Right renal cortex interstitium (tissue), 3 donors: ENCODE data around the gene CLNK. TPM values are rescaled to one million over a fixed set of nuclear protein-coding genes. Genes with fewer than 3 reads are reported as not detected.
A peak's percentile ranks its signal among the peaks of the same experiment; 100 is the strongest.

Source experiments
- DNase-seq, 3 donors: peaks; one replicate each; pipeline ENCODE4 v3.0.0-alpha.2; 2013; ENCODE audit warnings: low read depth in 3 of 3, low spot score in 2 of 3
- polyA plus RNA-seq, 3 donors: library from polyadenylated mRNA; unstranded; fragments of 120-200 nt; gene quantifications; one replicate each; pipeline ENCODE4 v1.2.1, GENCODE V29; 2013; ENCODE audit not compliant: insufficient read length in 3 of 3

CLNK gene
- polyA plus RNA-seq, 3 donors: 0.44 to 1.1 (median 1.1) TPM

DNA sequence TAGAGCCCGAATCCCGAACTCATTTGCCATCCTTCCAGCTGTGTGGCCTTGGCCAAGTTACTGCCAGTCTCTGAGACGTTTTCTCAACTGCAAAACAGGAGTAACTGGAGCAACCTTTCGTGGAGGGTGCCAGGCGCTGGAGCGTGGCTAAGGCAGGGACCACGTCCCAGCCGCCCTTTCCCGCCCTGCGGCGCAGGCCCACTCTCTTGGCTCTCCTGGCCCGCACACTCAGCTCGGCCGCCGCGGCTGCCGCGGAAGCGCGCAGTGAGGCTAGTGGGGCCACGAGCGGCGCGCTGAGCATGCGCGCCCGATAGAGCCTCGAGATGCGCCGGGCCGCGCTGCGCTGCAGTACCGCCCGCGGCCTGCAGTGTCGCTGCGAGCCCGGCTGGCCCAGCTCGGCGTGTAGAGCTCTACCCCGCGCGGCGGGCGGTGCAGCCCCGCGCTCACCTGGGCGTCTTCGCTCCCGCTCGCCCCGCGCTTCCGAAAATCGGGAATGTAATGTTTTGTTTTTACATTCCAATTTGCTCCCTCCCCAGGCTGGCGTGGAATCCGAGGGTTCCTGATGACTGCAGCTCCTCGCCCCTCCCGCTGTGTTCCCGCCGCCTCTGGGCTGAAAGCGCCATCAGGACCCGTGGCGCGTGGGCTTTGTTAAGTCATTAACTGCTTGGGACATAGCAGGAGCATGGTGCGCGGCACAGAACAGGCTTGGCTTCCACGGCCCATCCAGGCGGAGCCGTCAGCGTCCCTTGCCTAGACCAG is 223.3 kb downstream of the CLNK start:
- DNase-seq: peak; percentile 47 to 71 (median 64)

DNA sequence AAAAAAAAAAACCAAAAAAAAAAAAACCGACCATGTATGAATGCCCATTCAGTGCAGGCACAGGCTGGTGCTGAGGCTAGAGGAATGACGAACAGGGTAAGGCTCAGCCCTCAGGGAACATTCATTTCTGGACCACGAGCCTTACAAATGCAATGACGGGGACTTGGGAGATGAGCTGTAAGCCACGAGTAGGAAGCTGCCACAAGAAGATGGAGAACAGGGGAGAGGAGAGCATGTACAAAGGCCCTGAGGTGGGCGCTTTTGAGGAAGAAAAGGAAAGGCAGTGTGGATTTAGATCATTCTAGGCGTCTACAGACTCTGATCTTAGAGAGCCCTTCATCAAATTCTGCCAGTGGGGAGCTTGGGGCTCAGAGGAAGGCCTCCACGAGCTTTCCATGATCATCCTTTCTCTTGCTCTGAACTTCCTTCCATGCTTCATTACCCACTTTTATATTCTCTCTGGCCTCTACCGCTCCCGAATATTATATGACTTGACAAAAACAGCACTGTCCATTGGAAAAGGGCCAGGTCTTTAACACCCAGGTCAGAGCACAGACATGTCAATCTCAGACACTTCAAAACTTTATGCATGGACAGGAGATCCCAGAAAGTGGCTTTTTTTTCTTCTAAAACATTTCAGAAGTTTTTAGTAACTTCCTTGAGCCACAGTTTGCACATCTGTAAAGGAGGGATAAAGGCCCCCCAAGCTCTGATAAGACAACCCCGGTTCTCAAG is 224.1 kb downstream of the CLNK start:
- DNase-seq: no peak

- no peak for DNase-seq
Observed at GRCh38 chr4:10459305-10459704, 225.3 kb downstream of the CLNK start.

GRCh38 chr4:10458177-10458576 is 226.4 kb downstream of the CLNK start:
- DNase-seq: no peak

- peak; percentile 38 to 72 (median 57) for DNase-seq
Observed at GRCh38 chr4:10457255-10457801, 227.2 kb downstream of the CLNK start, which contains the start of gene ZNF518B. ZNF518B (minus strand) TSS chr4:10457426; CDS start chr4:10446328, 11,098 bp downstream.

- peak in 1 of 3 donors; percentile 23 for DNase-seq
Observed at GRCh38 chr4:10456595-10457254, 227.8 kb downstream of the CLNK start.

- DNase-seq: peak in 1 of 3 donors; percentile 4
Observed at GRCh38 chr4:10456260-10456594, 228.3 kb downstream of the CLNK start.

DNA sequence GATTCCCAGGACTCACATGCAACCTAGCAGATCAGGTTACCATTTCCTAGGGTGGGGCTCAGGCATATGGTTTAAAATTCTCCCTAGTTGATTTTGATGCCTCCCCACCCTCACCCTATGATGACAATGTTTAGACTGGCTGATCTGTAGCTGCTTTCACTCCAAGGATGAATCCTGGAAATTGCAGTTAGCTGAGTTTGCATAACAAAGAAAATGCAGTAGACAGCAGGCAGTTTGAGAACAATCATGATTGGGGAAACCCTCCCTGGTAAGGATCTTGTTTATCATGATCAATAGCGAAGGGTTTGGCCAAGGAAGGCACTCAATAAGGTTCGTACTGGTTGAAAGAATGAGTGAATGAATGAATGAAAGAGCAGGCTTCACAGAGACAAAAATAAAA is 229.4 kb downstream of the CLNK start:
- no peak for DNase-seq

DNA sequence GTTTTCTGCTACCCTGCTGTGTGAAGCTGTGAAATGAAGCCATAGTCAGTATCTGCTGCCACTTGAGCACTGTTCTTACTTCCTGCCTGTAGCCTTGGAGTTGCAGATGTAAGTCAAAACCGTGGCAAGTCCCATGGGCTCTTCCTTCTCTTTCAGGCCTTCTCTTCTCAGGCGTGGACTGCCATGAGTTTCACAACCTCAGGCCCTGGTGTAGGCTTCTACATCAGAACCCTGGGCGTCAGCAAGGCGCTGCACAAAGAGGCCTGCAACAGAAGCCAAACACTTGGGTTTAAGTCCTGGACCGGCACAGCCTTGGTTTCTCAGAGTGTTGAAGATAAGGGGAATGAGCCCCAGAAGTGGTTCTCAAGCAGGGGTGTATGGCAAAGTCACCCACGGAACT is 229.8 kb downstream of the CLNK start:
- DNase-seq: no peak

DNA sequence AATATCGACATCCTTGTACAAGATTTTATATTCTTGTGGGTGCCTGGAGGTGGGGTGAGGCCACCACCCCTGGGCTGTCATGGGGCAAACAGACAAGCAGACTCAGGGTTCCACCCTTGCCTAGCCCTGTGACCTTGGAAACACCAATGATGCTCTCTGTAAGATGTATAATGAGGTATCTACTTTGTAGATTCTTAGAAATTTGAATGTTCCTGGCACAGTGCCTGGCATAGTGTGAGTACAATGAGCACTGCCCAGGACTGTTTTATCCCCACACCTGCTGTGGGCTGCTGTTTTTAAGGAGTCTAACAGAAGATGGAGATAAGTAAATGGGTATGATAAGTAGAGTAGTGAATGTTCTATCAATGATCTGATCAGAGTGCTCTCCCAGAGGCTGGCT is 230.4 kb downstream of the CLNK start:
- no peak for DNase-seq

- DNase-seq: no peak
Observed at GRCh38 chr4:10448991-10449390, 235.6 kb downstream of the CLNK start.

DNA sequence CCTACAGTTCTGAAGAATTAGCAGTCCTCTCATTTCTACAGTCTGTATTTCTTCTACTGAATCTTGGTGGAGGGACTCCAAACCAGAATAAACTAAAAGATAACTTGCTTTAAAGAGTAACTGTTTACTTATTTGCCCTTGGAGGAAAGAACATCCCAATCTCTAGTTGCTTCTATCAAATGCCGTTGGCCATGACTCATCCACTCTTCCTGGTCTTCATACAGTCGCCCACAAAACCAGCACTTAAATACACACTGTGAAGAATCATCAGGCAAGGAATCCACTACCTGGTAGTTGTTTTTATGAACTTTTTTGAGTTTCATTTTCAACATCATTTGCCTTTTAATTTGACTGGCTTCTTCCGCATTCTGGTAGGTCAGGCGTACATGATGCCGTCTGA is 241.6 kb downstream of the CLNK start:
- DNase-seq: no peak

GRCh38 chr4:10441512-10441911 is 243.1 kb downstream of the CLNK start:
- no peak for DNase-seq

- DNase-seq: no peak
Observed at GRCh38 chr4:10438924-10439323, 245.6 kb downstream of the CLNK start.

DNA sequence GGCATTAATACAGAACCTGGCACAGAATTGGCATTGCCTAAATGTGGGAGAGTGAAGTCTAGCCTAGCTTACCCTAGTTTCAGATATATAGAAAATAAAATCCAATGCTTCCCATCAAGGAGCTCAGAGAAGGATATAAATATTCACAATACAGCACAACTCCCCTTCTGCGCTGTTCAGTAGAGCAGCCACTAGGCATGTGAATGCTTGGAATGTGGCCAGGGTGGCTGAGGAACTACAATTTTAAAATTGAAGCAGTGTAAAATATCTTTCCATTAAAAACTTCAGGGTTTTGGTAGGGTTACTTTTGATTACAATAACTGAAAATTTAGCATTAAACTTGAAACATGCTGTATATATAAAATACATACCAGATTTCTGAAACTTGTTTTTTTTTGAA is 246.8 kb downstream of the CLNK start:
- no peak for DNase-seq

Other genes with a start within 250 kb of the CLNK start
- 10 to 100 TPM; 30.6 to 37.3 (median 32.0) TPM for gene ZNF518B, start 227.3 kb downstream of the CLNK start, polyA plus RNA-seq